DMS153 (cell line): ENCODE results near the gene MAML3.

ENCODE experiments used
- DNase-seq: peaks from one replicate; lab custom pipeline; 2025; lab: John Stamatoyannopoulos, UW

The MAML3 gene

DNA sequence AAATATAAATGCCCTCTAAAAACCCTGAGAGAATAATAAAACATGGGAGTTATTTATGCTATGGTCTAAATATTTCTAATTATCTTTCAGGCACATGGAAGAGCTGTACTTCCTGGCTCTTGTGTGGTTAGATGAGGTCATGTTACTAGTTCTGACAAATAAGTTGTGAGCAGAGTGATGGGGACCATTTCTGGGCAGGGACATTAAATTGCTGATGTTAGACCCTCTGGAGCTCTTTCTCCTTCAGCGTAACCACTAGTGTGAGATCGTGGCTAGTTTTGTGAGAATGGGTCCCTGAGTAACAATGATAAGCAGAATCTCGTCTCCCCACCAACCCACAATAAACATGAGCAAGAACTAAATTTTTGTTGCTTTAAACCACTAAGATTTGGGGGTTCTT lies 108.0 kb downstream of the MAML3 start:
- no peak for DNase-seq

- no peak for DNase-seq
These were observed 109.6 kb downstream of the MAML3 start for GRCh38 chr4:140044337-140044902.

DNA sequence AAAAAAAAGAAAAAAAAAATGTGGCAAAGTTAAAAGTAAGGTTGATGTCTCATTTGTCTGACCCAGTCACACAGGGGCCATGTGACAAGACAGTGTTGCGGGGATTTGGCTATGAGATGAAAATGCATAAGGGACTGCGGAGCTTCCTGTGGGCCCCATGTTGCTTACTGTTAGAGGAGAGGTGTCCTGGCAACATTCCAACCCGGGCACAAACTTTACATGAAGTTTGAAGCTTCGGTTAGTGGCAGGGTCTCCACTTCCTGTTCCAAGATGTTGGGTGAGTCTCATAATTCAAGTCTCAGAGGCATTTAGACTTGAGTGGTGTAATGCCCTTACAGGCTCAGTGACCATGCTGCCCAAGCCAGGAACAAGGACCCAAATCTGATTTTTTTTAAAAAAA lies 111.3 kb downstream of the MAML3 start:
- DNase-seq = no peak

DNA sequence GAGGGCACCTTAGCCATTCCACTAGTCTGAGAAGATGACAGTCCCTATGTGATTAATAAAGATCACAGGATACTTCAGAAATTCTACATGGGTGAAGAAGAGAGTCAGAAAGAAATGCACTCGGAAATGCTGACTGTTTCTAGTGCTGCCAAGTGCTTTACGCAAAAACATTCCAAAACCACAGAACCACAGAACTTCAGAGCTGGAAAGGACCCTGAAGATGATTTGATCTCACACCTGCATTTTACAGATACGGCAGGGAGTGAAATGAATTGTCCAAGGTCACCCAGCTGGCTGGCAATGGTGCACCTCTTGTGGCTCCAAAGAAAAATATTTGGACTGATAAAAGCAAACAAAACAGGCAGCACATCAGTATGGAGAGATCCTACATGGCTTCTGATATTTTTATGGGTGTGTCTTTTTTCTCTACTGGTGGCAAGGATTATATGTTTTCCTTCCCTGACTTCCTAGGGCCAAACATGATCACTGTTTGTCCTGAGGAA lies 115.9 kb downstream of the MAML3 start:
- no peak for DNase-seq

DNA sequence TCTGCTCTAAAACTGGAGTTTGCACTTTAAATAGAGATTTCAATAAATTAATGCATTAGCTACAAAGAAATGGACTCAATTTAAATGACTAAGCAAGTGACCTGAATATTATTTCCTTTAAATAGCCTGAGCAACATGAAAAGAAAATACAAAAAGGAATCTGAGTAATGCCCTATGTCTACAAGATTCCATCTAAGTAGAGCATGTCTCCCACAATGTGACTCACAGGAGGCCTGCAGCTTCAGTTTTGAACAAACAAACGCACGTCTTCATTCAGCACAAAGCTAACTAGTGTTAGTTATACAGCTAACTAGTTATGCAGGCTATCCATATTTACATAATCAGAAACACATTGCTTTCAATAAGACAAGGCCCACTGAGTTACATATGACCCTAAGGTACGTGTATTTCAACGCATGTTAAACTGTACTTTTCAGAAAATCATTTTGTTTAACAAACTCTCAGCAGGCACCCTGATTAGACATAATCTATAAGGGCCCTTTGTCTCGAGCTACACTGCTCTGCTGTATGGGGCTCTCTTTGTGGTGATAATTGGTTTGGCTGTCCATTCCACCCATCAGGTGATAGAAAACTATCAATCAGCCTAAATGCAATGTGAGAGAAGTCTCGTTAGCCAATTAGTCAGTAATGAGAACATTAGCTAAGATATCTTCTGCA lies 116.5 kb downstream of the MAML3 start:
- no peak for DNase-seq

- no peak for DNase-seq
These were observed 122.3 kb downstream of the MAML3 start for GRCh38 chr4:140031706-140032105.

DNA sequence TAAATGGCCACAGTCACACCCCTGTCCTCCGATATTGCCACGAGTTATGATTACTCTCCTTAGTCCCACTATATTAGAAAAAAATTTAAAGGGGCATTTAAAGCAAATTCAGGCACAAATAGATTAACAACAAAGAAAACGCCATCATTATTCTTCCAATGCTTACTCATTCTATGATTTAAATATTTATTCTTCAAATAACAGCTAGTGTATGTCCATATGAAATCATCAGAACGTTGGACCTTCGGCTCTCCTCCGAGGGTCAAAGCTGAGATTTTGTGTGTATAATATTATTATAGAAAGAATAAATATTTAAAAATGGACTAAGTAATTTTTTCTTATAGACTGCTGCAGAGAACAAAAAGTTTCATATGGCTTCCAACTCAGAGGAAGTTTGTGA lies 122.9 kb downstream of the MAML3 start:
- no peak for DNase-seq

GRCh38 chr4:140028676-140029517 lies 125.1 kb downstream of the MAML3 start:
- DNase-seq = no peak

DNA sequence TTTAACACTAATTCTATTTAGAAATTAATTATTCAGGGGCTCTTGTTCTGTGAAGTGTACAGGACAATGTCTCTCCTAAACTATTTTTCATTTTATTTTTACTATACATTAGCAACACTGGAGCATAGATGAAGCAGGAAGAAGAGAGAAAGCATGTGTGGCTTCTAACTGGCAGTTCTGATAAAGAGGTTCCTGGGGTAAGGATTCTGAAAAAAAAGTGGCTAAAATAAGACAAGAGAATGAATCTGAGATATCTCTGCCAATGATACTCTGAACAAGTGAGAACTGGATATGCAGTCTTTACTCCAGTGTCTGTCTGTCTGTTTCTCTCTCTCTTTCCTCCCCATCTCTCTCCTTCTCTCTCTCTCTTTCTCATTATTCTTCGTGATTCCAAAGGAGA lies 125.9 kb downstream of the MAML3 start:
- DNase-seq = no peak

DNA sequence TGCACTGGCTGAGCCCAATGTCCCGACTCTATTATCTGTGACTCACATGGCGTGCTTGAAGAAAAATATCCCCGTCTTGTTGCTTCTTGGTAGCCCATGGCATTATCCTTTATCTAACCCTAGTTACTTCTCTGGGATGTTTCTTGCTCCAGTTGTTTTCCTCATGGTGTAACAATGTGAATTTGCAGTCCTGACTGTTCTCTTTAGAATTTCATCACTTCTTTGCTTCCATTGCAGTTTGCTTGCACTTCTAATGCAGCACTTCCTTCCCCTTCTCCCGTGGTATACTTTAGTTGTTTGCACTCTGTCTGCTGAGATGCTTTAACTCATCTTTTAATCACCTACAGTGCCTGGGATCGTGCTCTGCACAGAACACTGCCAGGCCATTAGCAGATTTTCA lies 126.9 kb downstream of the MAML3 start:
- DNase-seq = no peak

DNA sequence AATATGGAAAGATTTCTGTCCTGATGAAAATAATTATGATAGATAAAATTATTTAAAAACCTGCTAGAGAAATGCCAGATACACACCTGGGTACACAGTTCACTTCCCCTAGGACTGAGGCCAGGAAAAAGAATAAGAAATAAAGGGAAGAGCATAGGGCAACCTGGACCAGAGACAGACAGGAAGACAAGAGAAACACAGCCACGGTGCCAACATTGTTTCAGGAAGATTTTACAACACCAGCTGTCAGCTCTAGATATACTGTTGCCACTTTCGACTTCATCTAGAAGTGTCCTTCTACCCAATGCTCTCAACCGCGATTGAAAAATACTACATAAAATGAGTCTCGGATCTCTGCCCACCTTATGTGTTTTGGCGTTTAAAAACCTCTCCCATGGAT lies 128.5 kb downstream of the MAML3 start:
- no peak for DNase-seq

DNA sequence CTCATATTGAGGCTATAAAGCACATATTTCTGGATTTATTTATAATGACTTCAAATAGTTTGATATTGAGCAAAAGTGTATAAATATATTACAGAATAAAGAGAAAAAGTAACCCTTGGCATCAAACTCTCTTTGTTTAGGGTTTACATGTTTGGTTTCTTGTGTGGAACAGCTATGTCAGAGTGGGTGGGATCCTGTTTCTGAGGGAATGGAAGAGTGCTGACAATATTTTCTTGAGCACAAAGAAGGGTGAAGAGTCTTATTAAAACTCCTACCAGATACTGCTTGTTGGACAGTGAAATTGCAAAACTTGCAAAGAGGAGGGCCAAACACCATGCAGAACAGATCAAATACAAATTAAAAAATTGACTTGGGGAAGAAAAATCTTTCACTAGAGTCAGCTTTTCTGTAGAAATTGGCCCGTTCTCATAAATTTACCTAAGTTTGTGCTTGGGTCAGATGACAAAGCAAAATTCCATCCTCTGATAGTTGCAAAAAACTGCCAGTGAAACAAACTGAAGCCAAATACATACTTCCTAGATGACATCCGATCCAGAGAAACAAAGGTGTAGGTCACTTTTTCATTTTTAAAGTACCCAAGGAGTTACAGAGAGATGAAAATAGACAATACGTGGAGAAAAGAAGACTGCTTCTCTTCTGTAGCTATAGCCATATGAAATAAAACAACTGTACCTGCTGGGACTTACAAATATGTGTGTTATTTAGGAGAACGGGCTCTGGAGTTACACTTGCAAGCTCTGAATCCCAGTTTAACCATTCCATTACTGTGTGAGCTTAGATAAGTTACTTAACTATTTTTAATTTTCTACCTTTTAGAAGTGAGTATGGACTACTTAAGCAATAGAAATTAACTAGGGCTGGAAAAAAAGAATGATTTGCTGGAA lies 133.3 kb downstream of the MAML3 start:
- no peak for DNase-seq

GRCh38 chr4:140019619-140020347 lies 134.2 kb downstream of the MAML3 start:
- DNase-seq = peak; percentile 39

- peak; percentile 58 for DNase-seq
These were observed 134.9 kb downstream of the MAML3 start for GRCh38 chr4:140018931-140019618.

GRCh38 chr4:140014284-140014683 lies 139.7 kb downstream of the MAML3 start:
- DNase-seq = no peak

DNA sequence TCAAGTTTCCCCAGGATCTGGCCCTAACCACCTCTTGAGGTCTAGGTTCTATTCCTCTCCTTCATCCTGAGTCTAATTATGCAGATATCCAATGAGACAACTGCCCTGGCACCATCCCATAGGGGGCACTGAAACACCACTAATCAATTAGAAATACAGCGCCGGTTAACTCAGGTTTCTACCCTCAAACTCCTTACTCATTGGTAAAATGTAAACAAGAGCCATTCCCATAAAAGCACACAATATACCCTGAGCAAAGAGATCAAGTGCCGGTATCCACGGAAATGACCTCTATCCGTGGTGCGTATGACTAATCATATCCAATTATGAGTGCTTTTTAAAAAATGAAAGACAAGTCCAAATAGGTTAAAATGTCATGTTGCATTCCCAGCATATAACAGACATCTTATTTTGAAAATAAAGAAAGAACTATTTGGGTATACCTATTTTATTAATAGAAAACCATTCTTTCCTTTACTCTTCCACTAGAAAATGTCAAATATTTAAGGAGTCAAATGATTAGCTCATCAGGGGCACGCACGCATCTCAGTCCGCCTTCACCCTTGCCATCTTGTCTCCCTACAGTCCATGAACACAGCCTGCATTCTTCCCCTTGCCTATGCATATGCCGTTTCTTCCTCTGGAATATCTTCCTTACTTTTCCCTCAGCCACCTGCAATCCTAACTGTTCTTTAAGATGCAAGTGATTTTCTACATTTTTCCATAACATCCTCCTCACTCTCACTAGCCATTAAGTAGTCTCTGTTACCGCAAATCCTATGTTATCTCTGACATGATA lies 141.1 kb downstream of the MAML3 start:
- DNase-seq = peak; percentile 96

GRCh38 chr4:140005699-140006098 lies 148.3 kb downstream of the MAML3 start:
- DNase-seq = peak; percentile 61

DNA sequence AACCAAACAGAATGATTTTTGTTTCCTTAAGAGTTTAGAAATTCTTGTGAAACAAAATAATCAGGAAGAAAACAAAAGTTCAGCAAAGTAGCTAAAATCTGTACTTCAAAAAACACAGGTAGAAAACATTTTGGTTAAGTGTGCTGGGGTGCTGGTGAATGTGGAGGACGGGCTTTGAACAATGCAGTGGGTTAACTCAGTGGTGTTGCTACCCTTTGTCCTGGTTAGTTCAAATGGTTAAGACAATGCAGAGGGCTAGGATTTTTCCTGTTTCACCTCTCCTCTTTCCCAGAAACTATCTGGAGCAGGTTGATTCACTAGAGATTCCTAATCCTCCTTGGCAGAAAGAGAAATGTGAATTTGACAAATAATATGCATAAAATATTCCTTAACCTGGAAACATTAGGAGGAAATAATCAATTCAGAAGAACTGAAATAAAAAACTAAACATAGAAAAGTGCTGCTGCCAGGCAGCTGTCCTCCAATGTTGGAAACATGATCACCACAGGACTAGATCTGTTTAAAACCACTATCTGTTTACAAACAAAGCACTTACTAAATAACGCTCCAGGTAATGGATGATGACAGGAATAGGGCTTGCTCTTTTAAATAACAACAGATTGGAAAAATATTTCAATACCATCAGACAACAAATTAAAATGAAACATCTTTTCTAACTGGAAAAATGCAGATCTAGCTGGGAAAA lies 148.9 kb downstream of the MAML3 start:
- peak; percentile 22 for DNase-seq

GRCh38 chr4:140004549-140004895 lies 149.5 kb downstream of the MAML3 start:
- peak; percentile 58 for DNase-seq
